ENCODE results near the gene RET. TPM values are rescaled to one million over a fixed set of nuclear protein-coding genes. Genes with fewer than 3 reads are reported as not detected.

Gene RET
- total RNA-seq, 2 experiments from 2014 or later, result not detected

- no peak for DNase-seq
- Mint-ChIP-seq H3K4me3 (no peak overlapping the region), H3K27ac (no peak overlapping the region), H3K36me3 (peaks cover 22% of the 10 kb centered on the region), H3K9me3 (peaks cover 2% of the 10 kb centered on the region), H3K4me1 (peaks cover 57% of the 10 kb centered on the region), H3K27me3 (no peaks in the 10 kb centered on the region)
Observed at GRCh38 chr10:43155221-43155620, 78.4 kb downstream of the RET start.

DNA sequence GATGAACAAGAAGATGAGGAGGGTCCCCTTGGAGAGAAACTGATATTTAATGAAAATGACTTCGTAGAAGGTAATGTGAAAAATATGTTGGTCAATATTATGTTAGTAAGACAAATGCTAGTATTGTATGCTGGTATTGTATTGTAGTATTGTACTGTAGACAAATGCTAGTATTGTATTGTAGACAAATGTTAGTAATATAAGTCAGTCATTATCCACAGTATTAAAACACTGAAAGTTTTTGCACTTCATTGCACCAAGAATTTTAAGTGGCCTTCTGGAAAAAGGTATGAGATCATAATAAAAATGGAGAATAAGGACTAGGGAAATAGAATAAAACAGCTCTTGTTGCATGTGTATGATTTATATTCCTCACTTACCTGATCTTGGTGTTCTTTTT lies 78.9 kb downstream of the RET start:
- no peak for DNase-seq
- Mint-ChIP-seq H3K27me3 (no peaks in the 10 kb centered on the region), H3K27ac (no peak overlapping the region), H3K4me1 (peaks cover 55% of the 10 kb centered on the region), H3K9me3 (no peaks in the 10 kb centered on the region), H3K36me3 (peaks cover 19% of the 10 kb centered on the region), H3K4me3 (no peak overlapping the region)

DNA sequence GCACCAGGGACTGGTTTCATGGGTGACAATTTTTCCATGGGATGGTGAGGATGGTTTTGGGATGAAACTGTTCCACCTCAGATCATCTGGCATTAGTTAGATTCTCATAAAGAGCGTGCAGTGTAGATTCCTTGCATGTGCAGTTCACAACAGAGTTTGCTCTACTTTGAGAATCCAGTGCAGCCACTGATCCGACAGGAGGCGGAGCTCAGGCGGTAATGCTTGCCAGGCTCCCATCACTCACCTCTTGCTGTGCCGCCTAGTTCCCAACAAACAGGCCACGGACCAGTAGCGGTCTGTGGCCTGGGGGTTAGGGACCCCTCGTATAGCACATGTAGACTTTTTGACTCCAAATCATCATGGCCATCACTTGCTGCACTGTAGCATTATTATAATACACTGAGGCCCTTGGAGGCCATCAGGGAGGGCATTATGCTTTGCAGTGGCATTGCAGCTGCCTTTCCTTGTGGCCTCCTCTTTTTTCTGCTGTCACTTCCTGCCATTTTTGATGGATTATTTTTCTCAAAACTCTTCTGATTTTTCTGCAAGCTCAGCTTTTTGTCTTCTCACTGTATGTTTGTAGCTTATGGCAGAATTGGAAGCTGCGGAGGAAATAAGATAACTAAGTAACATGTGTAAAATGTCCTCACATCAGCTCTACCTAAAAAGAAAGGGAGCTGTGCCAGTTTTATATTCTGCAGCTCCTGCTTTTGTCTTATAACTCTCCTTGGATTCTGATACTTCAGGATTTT lies 79.9 kb downstream of the RET start:
- Mint-ChIP-seq H3K27ac (no peak overlapping the region), H3K27me3 (no peaks in the 10 kb centered on the region)

GRCh38 chr10:43158636-43159035 lies 81.8 kb downstream of the RET start:
- Mint-ChIP-seq H3K4me3 (no peak overlapping the region), H3K27me3 (no peaks in the 10 kb centered on the region), H3K27ac (no peak overlapping the region), H3K9me3 (no peaks in the 10 kb centered on the region), H3K36me3 (peaks cover 33% of the 10 kb centered on the region), H3K4me1 (peaks cover 60% of the 10 kb centered on the region)
- no peak for DNase-seq

More for the DNA sequence above, 79.9 kb downstream of the RET start:
- DNase-seq, result no peak
- Mint-ChIP-seq H3K4me1 (peaks cover 58% of the 10 kb centered on the region), H3K36me3 (peaks cover 22% of the 10 kb centered on the region), H3K9me3 (no peaks in the 10 kb centered on the region), H3K4me3 (no peak overlapping the region)

GRCh38 chr10:43160046-43160920 lies 83.4 kb downstream of the RET start:
- peaks cover 53% of the 10 kb centered on the region for H3K4me1 Mint-ChIP-seq
- peaks cover 37% of the 10 kb centered on the region for H3K36me3 Mint-ChIP-seq
- no peaks in the 10 kb centered on the region for H3K9me3 Mint-ChIP-seq
- peak overlapping the region; percentile 93 for H3K27ac Mint-ChIP-seq
- H3K27me3 Mint-ChIP-seq, result no peaks in the 10 kb centered on the region
- DNase-seq, result peak; percentile 14
- no peak overlapping the region for H3K4me3 Mint-ChIP-seq

- Mint-ChIP-seq H3K27ac (peak overlapping the region; percentile 93), H3K36me3 (peaks cover 37% of the 10 kb centered on the region), H3K27me3 (no peaks in the 10 kb centered on the region), H3K9me3 (no peaks in the 10 kb centered on the region), H3K4me3 (no peak overlapping the region), H3K4me1 (peaks cover 47% of the 10 kb centered on the region)
- DNase-seq, result no peak
Observed at GRCh38 chr10:43160921-43161255, 84.0 kb downstream of the RET start.

DNA sequence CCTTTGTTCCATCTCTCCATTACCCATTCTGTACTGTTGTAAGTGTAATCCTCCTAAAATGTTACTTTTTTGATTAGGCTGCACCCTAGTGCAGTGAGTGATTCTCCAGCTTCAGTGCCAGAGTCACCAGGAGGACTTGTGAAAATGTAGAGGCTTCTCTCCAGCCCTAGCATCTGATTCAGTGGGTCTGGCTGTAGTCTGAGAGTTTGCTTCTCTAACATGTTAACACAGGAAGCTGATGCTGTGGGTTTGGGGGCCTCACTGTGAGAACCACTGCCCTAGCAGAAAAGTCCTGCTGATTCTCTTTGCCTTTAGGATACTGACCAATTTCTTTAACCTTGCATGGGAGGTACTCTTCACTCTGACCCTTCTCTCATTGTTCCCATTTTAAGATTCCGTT lies 85.7 kb downstream of the RET start:
- Mint-ChIP-seq H3K27ac (no peak overlapping the region), H3K4me1 (peaks cover 41% of the 10 kb centered on the region), H3K4me3 (no peak overlapping the region), H3K9me3 (no peaks in the 10 kb centered on the region), H3K27me3 (no peaks in the 10 kb centered on the region), H3K36me3 (peaks cover 32% of the 10 kb centered on the region)
- DNase-seq, result no peak

- Mint-ChIP-seq H3K9me3 (no peaks in the 10 kb centered on the region), H3K4me3 (no peak overlapping the region), H3K27me3 (no peaks in the 10 kb centered on the region), H3K36me3 (peaks cover 27% of the 10 kb centered on the region), H3K27ac (no peak overlapping the region), H3K4me1 (peaks cover 24% of the 10 kb centered on the region)
- DNase-seq, result no peak
Observed at GRCh38 chr10:43166207-43166879, 89.5 kb downstream of the RET start.

GRCh38 chr10:43166880-43167497 lies 90.1 kb downstream of the RET start:
- H3K27me3 Mint-ChIP-seq, result no peaks in the 10 kb centered on the region
- H3K27ac Mint-ChIP-seq, result no peak overlapping the region
- H3K4me3 Mint-ChIP-seq, result no peak overlapping the region
- H3K4me1 Mint-ChIP-seq, result peaks cover 18% of the 10 kb centered on the region
- H3K9me3 Mint-ChIP-seq, result no peaks in the 10 kb centered on the region
- H3K36me3 Mint-ChIP-seq, result peaks cover 21% of the 10 kb centered on the region
- no peak for DNase-seq

- Mint-ChIP-seq H3K36me3 (peaks cover 20% of the 10 kb centered on the region), H3K27ac (no peak overlapping the region), H3K9me3 (no peaks in the 10 kb centered on the region)
Observed at GRCh38 chr10:43167498-43167889, 90.6 kb downstream of the RET start.

GRCh38 chr10:43170491-43170890 lies 93.6 kb downstream of the RET start:
- no peak for DNase-seq
- Mint-ChIP-seq H3K27ac (no peak overlapping the region), H3K36me3 (peaks cover 23% of the 10 kb centered on the region), H3K9me3 (peaks cover 1% of the 10 kb centered on the region), H3K4me1 (peaks cover 15% of the 10 kb centered on the region), H3K27me3 (no peaks in the 10 kb centered on the region), H3K4me3 (no peak overlapping the region)

More at GRCh38 chr10:43167498-43167889, 90.6 kb downstream of the RET start:
- peaks cover 16% of the 10 kb centered on the region for H3K4me1 Mint-ChIP-seq
- no peak overlapping the region for H3K4me3 Mint-ChIP-seq
- no peak for DNase-seq
- no peaks in the 10 kb centered on the region for H3K27me3 Mint-ChIP-seq

DNA sequence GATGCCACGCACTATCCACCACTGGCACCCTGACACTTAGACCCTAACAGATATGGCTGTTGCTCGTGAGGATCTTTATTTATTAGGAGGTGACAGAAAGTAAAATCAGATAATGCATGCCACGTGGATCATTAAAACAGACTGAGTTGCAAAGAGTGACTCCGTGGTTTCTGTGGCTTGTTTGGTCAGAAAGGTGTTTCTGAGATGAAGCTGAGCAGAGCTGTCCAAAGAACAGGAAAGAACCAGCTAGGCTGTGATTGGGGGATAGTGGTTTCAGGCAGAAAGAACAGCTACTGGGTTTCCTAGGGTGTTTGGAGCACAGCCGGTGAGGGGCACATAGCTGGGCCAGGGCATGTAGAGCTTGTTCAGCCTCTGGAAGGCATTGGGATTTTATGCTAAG lies 95.8 kb downstream of the RET start:
- H3K27me3 Mint-ChIP-seq, result no peaks in the 10 kb centered on the region
- peaks cover 1% of the 10 kb centered on the region for H3K9me3 Mint-ChIP-seq
- no peak overlapping the region for H3K27ac Mint-ChIP-seq
- no peak overlapping the region for H3K4me3 Mint-ChIP-seq
- no peak for DNase-seq
- H3K36me3 Mint-ChIP-seq, result peaks cover 36% of the 10 kb centered on the region
- peaks cover 7% of the 10 kb centered on the region for H3K4me1 Mint-ChIP-seq

- H3K36me3 Mint-ChIP-seq, result peaks cover 41% of the 10 kb centered on the region
- DNase-seq, result no peak
- no peaks in the 10 kb centered on the region for H3K27me3 Mint-ChIP-seq
- H3K9me3 Mint-ChIP-seq, result peaks cover 1% of the 10 kb centered on the region
- H3K27ac Mint-ChIP-seq, result no peak overlapping the region
- H3K4me1 Mint-ChIP-seq, result peaks cover 7% of the 10 kb centered on the region
- no peak overlapping the region for H3K4me3 Mint-ChIP-seq
Observed at GRCh38 chr10:43173120-43173519, 96.3 kb downstream of the RET start.

DNA sequence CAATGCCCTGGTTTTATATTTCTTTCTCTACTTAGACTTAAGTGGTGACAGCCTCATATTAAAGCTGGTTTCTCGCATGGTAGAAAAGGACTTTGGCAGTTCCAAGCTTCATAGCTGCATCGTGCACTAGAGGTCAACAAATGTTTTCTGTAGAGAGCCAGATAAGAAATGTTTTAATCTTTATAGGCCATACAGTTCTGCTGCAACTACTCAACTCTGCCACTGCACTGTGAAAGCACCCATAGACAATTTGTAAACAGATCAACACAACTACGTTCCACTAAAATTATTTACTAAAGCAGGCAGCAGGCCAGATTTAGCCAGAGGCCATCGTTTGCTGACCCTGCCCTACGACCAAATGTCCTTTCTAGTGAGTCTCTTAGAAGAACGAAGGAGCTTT lies 98.1 kb downstream of the RET start:
- H3K9me3 Mint-ChIP-seq, result peaks cover 6% of the 10 kb centered on the region
- H3K4me1 Mint-ChIP-seq, result peaks cover 7% of the 10 kb centered on the region
- no peak overlapping the region for H3K27ac Mint-ChIP-seq
- DNase-seq, result no peak
- H3K4me3 Mint-ChIP-seq, result no peak overlapping the region
- H3K36me3 Mint-ChIP-seq, result peaks cover 49% of the 10 kb centered on the region
- no peaks in the 10 kb centered on the region for H3K27me3 Mint-ChIP-seq

DNA sequence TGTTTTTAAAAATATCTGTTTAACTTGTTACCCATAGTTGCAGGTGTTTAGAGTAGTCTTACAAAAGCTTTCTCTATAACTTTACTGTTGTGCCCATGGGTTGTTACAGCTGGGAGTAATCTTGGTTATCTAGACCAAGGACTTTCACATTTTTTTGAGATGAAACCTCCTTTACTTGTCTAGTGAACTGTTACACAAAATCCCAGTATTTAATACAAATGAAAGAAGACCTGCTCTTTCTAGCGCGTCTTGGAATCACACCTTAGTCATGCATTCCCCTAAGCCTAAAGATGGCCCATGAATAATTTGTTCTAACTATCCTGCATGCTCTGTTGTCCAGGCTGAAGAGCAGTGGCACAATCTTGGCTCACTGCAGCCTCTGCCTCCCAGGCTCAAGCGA lies 99.4 kb downstream of the RET start:
- Mint-ChIP-seq H3K27ac (no peak overlapping the region), H3K9me3 (peaks cover 6% of the 10 kb centered on the region), H3K36me3 (peaks cover 53% of the 10 kb centered on the region), H3K27me3 (no peaks in the 10 kb centered on the region), H3K4me3 (no peak overlapping the region), H3K4me1 (peaks cover 7% of the 10 kb centered on the region)
- no peak for DNase-seq
